ENCODE results near the gene PAPLN.
A peak's percentile ranks its signal among the peaks of the same experiment; 100 is the strongest.

PAPLN gene

DNA sequence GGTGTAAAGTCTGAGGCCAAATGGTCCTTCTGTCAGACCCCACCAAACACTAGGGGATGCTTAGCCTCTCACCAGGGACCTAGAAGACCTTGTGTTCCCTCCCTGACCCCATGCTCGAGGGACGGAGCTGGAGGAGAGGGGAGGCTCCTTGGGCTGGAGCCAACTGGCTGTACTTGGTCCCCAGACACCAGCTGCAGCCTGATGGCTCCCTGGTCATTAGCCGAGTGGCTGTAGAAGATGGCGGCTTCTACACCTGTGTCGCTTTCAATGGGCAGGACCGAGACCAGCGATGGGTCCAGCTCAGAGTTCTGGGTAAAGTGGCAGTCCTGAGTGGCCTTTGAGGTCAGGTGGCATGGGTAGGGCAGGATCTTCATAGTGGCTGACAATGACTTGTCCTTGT lies 29.0 kb downstream of the PAPLN start:
- Histone ChIP-seq H3K9ac (ENCODE audit: low read length) (no peak overlapping the region), H2BK120ac (ENCODE audit: insufficient read depth, low read length, poor library complexity) (no peak overlapping the region), H3K18ac (ENCODE audit: low read length) (no peak overlapping the region), H4K91ac (ENCODE audit: low read depth, low read length) (no peak overlapping the region), H3K4me2 (ENCODE audit: low read length) (no peak overlapping the region), H2BK5ac (ENCODE audit: low read depth, low read length, poor library complexity) (no peak overlapping the region), H4K8ac (ENCODE audit: low read depth, low read length) (no peak overlapping the region), H3K4ac (ENCODE audit: low read depth, low read length) (no peak overlapping the region), H3K79me2 (ENCODE audit: control insufficient read depth, insufficient read depth, low read length, poor library complexity) (no peaks in the 10 kb centered on the region), H3K23ac (ENCODE audit: low read length) (no peak overlapping the region), H2BK12ac (ENCODE audit: low read length) (no peak overlapping the region), H4K12ac (ENCODE audit: low read depth, low read length) (no peak overlapping the region), H3K79me1 (ENCODE audit: low read length) (no peaks in the 10 kb centered on the region), H3K14ac (ENCODE audit: low read length) (no peak overlapping the region), H2AK5ac (ENCODE audit: low read length) (no peak overlapping the region), H3K27me3 (ENCODE audit: insufficient read depth, low read length) (no peaks in the 10 kb centered on the region), H3K36me3 (ENCODE audit: control insufficient read depth in 1 of 2, insufficient read depth in 2 of 2, low read length in 2 of 2) (no peaks in the 10 kb centered on the region), H2AFZ (ENCODE audit: insufficient read depth, low read length, poor library complexity) (no peak overlapping the region), H3K9me3 (ENCODE audit: insufficient read depth, low read depth, low read length) (no peaks in the 10 kb centered on the region), H3K4me3 (ENCODE audit: low read depth, low read length) (no peak overlapping the region), H3K4me1 (ENCODE audit: control insufficient read depth in 1 of 2, insufficient read depth in 2 of 2, low read length in 2 of 2) (no peaks in the 10 kb centered on the region), H3K27ac (ENCODE audit: low read depth, low read length) (no peak overlapping the region)
- WGBS (ENCODE audit: extremely low coverage, insufficient coverage, insufficient read length) = no CpG with 5 or more reads among the region's 7 CpGs
- no peak for DNase-seq

- Histone ChIP-seq H3K79me2 (ENCODE audit: control insufficient read depth, insufficient read depth, low read length, poor library complexity) (no peaks in the 10 kb centered on the region), H3K23ac (ENCODE audit: low read length) (no peak overlapping the region), H3K9ac (ENCODE audit: low read length) (no peak overlapping the region), H2BK12ac (ENCODE audit: low read length) (no peak overlapping the region), H3K79me1 (ENCODE audit: low read length) (no peaks in the 10 kb centered on the region), H4K91ac (ENCODE audit: low read depth, low read length) (no peak overlapping the region), H3K27me3 (ENCODE audit: insufficient read depth, low read length) (no peaks in the 10 kb centered on the region), H2AFZ (ENCODE audit: insufficient read depth, low read length, poor library complexity) (no peak overlapping the region), H3K4me3 (ENCODE audit: low read depth, low read length) (no peak overlapping the region), H3K36me3 (ENCODE audit: control insufficient read depth in 1 of 2, insufficient read depth in 2 of 2, low read length in 2 of 2) (peaks cover 2 to 3% of the 10 kb centered on the region in 2 experiments), H2AK5ac (ENCODE audit: low read length) (no peak overlapping the region), H3K27ac (ENCODE audit: low read depth, low read length) (no peak overlapping the region), H4K12ac (ENCODE audit: low read depth, low read length) (no peak overlapping the region), H3K4me2 (ENCODE audit: low read length) (no peak overlapping the region), H2BK120ac (ENCODE audit: insufficient read depth, low read length, poor library complexity) (no peak overlapping the region), H2BK5ac (ENCODE audit: low read depth, low read length, poor library complexity) (no peak overlapping the region), H3K14ac (ENCODE audit: low read length) (no peak overlapping the region), H4K8ac (ENCODE audit: low read depth, low read length) (no peak overlapping the region), H3K9me3 (ENCODE audit: insufficient read depth, low read depth, low read length) (no peaks in the 10 kb centered on the region), H3K4me1 (ENCODE audit: control insufficient read depth in 1 of 2, insufficient read depth in 2 of 2, low read length in 2 of 2) (no peaks in the 10 kb centered on the region), H3K18ac (ENCODE audit: low read length) (no peak overlapping the region), H3K4ac (ENCODE audit: low read depth, low read length) (no peak overlapping the region)
- DNase-seq = no peak
- no CpG with 5 or more reads among the region's 6 CpGs for WGBS (ENCODE audit: extremely low coverage, insufficient coverage, insufficient read length)
These were observed 30.2 kb downstream of the PAPLN start for GRCh38 chr14:73267474-73267873.

- no peak overlapping the region for H2BK5ac ChIP-seq (ENCODE audit: low read depth, low read length, poor library complexity)
- no peaks in the 10 kb centered on the region for H3K27me3 ChIP-seq (ENCODE audit: insufficient read depth, low read length)
- no peak overlapping the region for H2AK5ac ChIP-seq (ENCODE audit: low read length)
- no peak overlapping the region for H4K12ac ChIP-seq (ENCODE audit: low read depth, low read length)
- no CpG with 5 or more reads among the region's 48 CpGs for WGBS (ENCODE audit: extremely low coverage, insufficient coverage, insufficient read length)
- H3K14ac ChIP-seq (ENCODE audit: low read length) = no peak overlapping the region
- H2BK12ac ChIP-seq (ENCODE audit: low read length) = no peak overlapping the region
- H3K23ac ChIP-seq (ENCODE audit: low read length) = no peak overlapping the region
- H3K4ac ChIP-seq (ENCODE audit: low read depth, low read length) = no peak overlapping the region
- H3K9ac ChIP-seq (ENCODE audit: low read length) = no peak overlapping the region
- H3K27ac ChIP-seq (ENCODE audit: low read depth, low read length) = no peak overlapping the region
- H3K4me3 ChIP-seq (ENCODE audit: low read depth, low read length) = peak overlapping the region; percentile 29
- no peak overlapping the region for H4K8ac ChIP-seq (ENCODE audit: low read depth, low read length)
- H3K79me2 ChIP-seq (ENCODE audit: control insufficient read depth, insufficient read depth, low read length, poor library complexity) = no peaks in the 10 kb centered on the region
- H3K18ac ChIP-seq (ENCODE audit: low read length) = no peak overlapping the region
- no peaks in the 10 kb centered on the region for H3K79me1 ChIP-seq (ENCODE audit: low read length)
- H4K91ac ChIP-seq (ENCODE audit: low read depth, low read length) = no peak overlapping the region
- no peaks in the 10 kb centered on the region for H3K4me1 ChIP-seq (ENCODE audit: control insufficient read depth in 1 of 2, insufficient read depth in 2 of 2, low read length in 2 of 2)
- H3K36me3 ChIP-seq (ENCODE audit: control insufficient read depth in 1 of 2, insufficient read depth in 2 of 2, low read length in 2 of 2) = peaks cover 4 to 9% of the 10 kb centered on the region in 2 experiments
- DNase-seq = peak; percentile 58 to 74
- H3K9me3 ChIP-seq (ENCODE audit: insufficient read depth, low read depth, low read length) = no peaks in the 10 kb centered on the region
- H2AFZ ChIP-seq (ENCODE audit: insufficient read depth, low read length, poor library complexity) = no peak overlapping the region
- H2BK120ac ChIP-seq (ENCODE audit: insufficient read depth, low read length, poor library complexity) = no peak overlapping the region
- peak overlapping the region; percentile 31 for H3K4me2 ChIP-seq (ENCODE audit: low read length)
These were observed 32.6 kb downstream of the PAPLN start for GRCh38 chr14:73269729-73270531.

- Histone ChIP-seq H3K4ac (ENCODE audit: low read depth, low read length) (no peak overlapping the region), H2BK12ac (ENCODE audit: low read length) (no peak overlapping the region), H3K36me3 (ENCODE audit: control insufficient read depth in 1 of 2, insufficient read depth in 2 of 2, low read length in 2 of 2) (peaks cover 12 to 22% of the 10 kb centered on the region in 2 experiments), H3K27me3 (ENCODE audit: insufficient read depth, low read length) (no peaks in the 10 kb centered on the region), H3K79me1 (ENCODE audit: low read length) (no peaks in the 10 kb centered on the region), H4K91ac (ENCODE audit: low read depth, low read length) (no peak overlapping the region), H2BK5ac (ENCODE audit: low read depth, low read length, poor library complexity) (no peak overlapping the region), H4K8ac (ENCODE audit: low read depth, low read length) (no peak overlapping the region), H2BK120ac (ENCODE audit: insufficient read depth, low read length, poor library complexity) (no peak overlapping the region), H2AK5ac (ENCODE audit: low read length) (no peak overlapping the region), H3K4me3 (ENCODE audit: low read depth, low read length) (no peak overlapping the region), H3K23ac (ENCODE audit: low read length) (no peak overlapping the region), H4K12ac (ENCODE audit: low read depth, low read length) (no peak overlapping the region), H3K4me2 (ENCODE audit: low read length) (no peak overlapping the region), H3K27ac (ENCODE audit: low read depth, low read length) (no peak overlapping the region), H3K4me1 (ENCODE audit: control insufficient read depth in 1 of 2, insufficient read depth in 2 of 2, low read length in 2 of 2) (no peaks in the 10 kb centered on the region), H3K14ac (ENCODE audit: low read length) (no peak overlapping the region), H3K9me3 (ENCODE audit: insufficient read depth, low read depth, low read length) (no peaks in the 10 kb centered on the region), H3K9ac (ENCODE audit: low read length) (no peak overlapping the region), H2AFZ (ENCODE audit: insufficient read depth, low read length, poor library complexity) (no peak overlapping the region), H3K18ac (ENCODE audit: low read length) (no peak overlapping the region), H3K79me2 (ENCODE audit: control insufficient read depth, insufficient read depth, low read length, poor library complexity) (no peaks in the 10 kb centered on the region)
- no CpG with 5 or more reads among the region's 6 CpGs for WGBS (ENCODE audit: extremely low coverage, insufficient coverage, insufficient read length)
- no peak for DNase-seq
These were observed 35.1 kb downstream of the PAPLN start for GRCh38 chr14:73272393-73272792.

Measured in trophoblast cell (in vitro differentiated cells and primary cell).